Right kidney (tissue), 1 donor: Measurements from ENCODE around the gene DCTD.

Experiments used
- DNase-seq: peaks from one replicate; pipeline ENCODE4 v3.0.0-alpha.2; 2016

DCTD gene

DNA sequence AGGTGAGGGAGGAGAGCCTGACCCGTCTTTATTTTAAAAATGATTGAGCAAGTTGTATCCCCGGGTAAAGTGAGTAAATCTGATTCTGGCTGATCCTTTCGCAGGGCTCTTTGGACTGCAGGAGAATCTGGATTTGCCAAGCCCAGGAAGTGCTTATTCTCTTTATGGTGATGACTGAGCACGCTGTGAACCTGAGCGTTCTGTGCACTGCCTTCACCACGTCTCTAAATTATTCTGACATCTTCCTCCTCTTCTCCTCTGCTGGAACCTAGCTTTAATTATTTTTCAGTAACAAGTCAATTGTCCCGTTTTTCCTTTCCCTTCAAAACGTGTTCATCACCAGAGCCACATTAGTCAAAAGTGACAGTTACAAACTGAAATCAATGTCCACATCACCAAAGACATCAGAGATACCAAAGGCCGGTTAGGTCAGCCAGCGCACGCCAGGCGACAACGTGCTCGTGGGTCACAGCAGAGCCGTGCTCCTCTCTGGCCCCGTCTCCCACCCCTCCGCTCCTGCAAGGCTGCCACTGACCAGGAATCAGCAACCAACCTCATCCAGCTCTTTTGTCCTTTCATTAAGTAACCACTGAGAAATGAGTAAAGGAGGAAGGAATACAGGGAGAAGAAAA lies 74.3 kb downstream of the DCTD start:
- no peak for DNase-seq

DNA sequence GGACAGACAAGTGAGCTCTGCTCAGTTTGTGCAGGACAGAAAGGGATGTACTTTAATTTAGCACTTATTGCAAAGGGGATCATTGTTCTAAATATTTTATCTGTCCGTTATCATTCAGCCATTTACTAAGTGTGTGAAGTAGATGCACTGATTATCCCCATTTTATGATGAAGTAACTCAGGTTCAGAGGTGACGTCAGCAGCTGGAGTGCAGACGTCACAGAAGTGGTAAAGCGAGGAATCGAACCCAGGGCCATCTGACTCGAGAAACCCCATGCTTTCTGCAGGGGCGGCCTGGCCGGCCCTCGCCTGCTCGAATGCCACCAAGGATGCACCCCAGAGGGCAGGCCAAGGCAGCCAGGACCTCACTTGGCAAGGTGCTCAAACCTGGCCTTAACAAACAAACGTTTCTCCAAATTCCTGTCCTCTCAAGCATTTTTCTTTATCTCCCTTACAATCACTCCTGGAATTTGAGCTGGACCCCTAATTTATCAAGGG lies 75.0 kb downstream of the DCTD start:
- no peak for DNase-seq

DNA sequence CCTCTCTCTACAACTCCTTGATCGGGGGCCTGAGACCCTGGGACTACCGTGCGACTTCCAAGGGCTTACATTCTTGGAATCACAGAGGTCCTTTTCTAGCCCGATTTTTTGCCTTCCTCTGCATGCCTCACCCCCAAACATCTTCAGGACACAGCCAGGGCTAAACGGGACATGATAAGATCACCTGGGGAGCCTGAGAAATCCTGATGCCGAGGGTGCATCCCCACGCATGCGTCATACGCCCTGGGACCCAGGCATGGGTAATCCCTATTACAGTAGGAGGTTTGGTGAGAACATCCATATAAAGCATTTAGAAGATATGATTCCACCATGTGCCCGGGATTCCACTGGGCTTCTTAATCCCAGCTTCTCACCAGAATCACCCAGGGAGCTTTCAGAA lies 77.1 kb downstream of the DCTD start:
- DNase-seq, result no peak
